Pulmonary artery endothelial cell (primary cell): ENCODE results near the gene SLC40A1. TPM values are rescaled to one million over a fixed set of nuclear protein-coding genes. Genes with fewer than 3 reads are reported as not detected.

Experiments
- DNase-seq: peaks from one replicate; pipeline ENCODE4 v3.0.0-alpha.2; 2011; ENCODE audit warnings: low read depth, low spot score
- total RNA-seq: library from RNA; depleted of rRNA; stranded (reverse); fragments of >200 nt; gene quantifications from 2 replicates; pipeline ENCODE4 v1.2.3, GENCODE V29; 2014

Gene SLC40A1
- total RNA-seq, 1 donor from 2014 or later = 15.6 TPM

- DNase-seq = no peak
Observed at GRCh38 chr2:189541591-189541990, 39.0 kb downstream of the SLC40A1 start.

- DNase-seq = no peak
Observed at GRCh38 chr2:189540551-189540950, 40.0 kb downstream of the SLC40A1 start.

GRCh38 chr2:189538402-189538801 lies 42.2 kb downstream of the SLC40A1 start:
- no peak for DNase-seq

GRCh38 chr2:189536830-189537229 lies 43.8 kb downstream of the SLC40A1 start:
- no peak for DNase-seq

- no peak for DNase-seq
Observed at GRCh38 chr2:189534854-189535832, 45.4 kb downstream of the SLC40A1 start.

GRCh38 chr2:189533288-189534035 lies 47.1 kb downstream of the SLC40A1 start:
- no peak for DNase-seq

GRCh38 chr2:189530965-189531637 lies 49.5 kb downstream of the SLC40A1 start:
- DNase-seq = no peak

- DNase-seq = peak; percentile 55
Observed at GRCh38 chr2:189528617-189529016, 52.0 kb downstream of the SLC40A1 start.

GRCh38 chr2:189527812-189528592 lies 52.6 kb downstream of the SLC40A1 start:
- no peak for DNase-seq

GRCh38 chr2:189527041-189527750 lies 53.4 kb downstream of the SLC40A1 start:
- DNase-seq = no peak

- no peak for DNase-seq
Observed at GRCh38 chr2:189526241-189526640, 54.3 kb downstream of the SLC40A1 start.

GRCh38 chr2:189524746-189525145 lies 55.8 kb downstream of the SLC40A1 start:
- no peak for DNase-seq

GRCh38 chr2:189522435-189523151 lies 58.0 kb downstream of the SLC40A1 start:
- no peak for DNase-seq

- DNase-seq = no peak
Observed at GRCh38 chr2:189521699-189522434, 58.7 kb downstream of the SLC40A1 start.

- no peak for DNase-seq
Observed at GRCh38 chr2:189519631-189520387, 60.8 kb downstream of the SLC40A1 start.

- DNase-seq = no peak
Observed at GRCh38 chr2:189517847-189518535, 62.6 kb downstream of the SLC40A1 start.

- no peak for DNase-seq
Observed at GRCh38 chr2:189516546-189516945, 64.0 kb downstream of the SLC40A1 start.

- no peak for DNase-seq
Observed at GRCh38 chr2:189515264-189515663, 65.3 kb downstream of the SLC40A1 start.
